Tibial nerve (tissue), 3 donors: ENCODE results near the gene UBE2G2.

Experiments used
- POLR2A ChIP-seq, 2 donors: fragments of 450-650 bp; IDR thresholded peaks; one replicate each; pipeline ENCODE4 v1.6.1; 2017; ENCODE audit warnings: antibody characterized with exemption in 2 of 2, mild to moderate bottlenecking in 2 of 2, moderate library complexity in 2 of 2
- TF ChIP-seq, protein P1 (sequence below), 5 experiments: fragments of 200-600 bp in 3 of 5; fragments of 450-650 bp in 2 of 5; sonication (generic) in 3 of 5; IDR thresholded peaks; one replicate each; pipeline ENCODE4 v1.5.1; 2016 to 2019; ENCODE audit warnings: antibody characterized with exemption in 5 of 5, mild to moderate bottlenecking in 3 of 5, moderate library complexity in 2 of 5

DNA sequence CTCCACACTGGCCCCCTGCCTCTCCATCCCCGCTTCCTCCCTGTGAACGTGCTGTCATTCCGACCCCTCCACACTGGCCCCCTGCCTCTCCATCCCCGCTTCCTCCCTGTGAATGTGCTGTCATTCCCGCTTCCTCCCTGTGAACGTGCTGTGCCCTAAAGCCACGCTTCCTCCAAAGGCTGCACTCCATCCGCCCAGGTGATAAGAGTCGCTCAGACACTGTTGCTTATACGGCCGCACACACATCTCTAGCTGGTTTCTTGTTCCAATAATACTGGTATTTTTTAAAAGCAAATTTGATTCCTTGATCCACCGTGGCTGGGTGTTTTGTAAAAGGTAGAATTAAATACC is 51.0 kb downstream of the UBE2G2 start:
- TF ChIP-seq, protein P1, sequence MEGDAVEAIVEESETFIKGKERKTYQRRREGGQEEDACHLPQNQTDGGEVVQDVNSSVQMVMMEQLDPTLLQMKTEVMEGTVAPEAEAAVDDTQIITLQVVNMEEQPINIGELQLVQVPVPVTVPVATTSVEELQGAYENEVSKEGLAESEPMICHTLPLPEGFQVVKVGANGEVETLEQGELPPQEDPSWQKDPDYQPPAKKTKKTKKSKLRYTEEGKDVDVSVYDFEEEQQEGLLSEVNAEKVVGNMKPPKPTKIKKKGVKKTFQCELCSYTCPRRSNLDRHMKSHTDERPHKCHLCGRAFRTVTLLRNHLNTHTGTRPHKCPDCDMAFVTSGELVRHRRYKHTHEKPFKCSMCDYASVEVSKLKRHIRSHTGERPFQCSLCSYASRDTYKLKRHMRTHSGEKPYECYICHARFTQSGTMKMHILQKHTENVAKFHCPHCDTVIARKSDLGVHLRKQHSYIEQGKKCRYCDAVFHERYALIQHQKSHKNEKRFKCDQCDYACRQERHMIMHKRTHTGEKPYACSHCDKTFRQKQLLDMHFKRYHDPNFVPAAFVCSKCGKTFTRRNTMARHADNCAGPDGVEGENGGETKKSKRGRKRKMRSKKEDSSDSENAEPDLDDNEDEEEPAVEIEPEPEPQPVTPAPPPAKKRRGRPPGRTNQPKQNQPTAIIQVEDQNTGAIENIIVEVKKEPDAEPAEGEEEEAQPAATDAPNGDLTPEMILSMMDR (IDR thresholded peaks at IDR 0.05): no peak
- TF ChIP-seq POLR2A (IDR thresholded peaks at IDR 0.05): no peak
